Effector memory CD4-positive, alpha-beta T cell (primary cell): ENCODE measurements around the gene B3GNT2.
"Not testable (repeated sequence)": the region's sequence is repeated elsewhere in the genome, so short reads cannot be mapped to it uniquely, and the experiment has no call there.

Source experiments
- DNase-seq, 3 donors: peaks; one replicate each; pipeline ENCODE4 v3.0.0-alpha.2; 2020
- H3K27ac ChIP-seq: 2 replicates; pipeline ENCODE4 v1.7.0; 2013; ENCODE audit warnings: mild to moderate bottlenecking, low read length, moderate library complexity; ENCODE audit not compliant: insufficient read depth, poor library complexity, severe bottlenecking
- H3K27me3 ChIP-seq: replicated peaks from 2 replicates; pipeline ENCODE4 v1.7.0; 2013; ENCODE audit warnings: mild to moderate bottlenecking, low read length; ENCODE audit not compliant: insufficient read depth, control insufficient read depth, poor library complexity, severe bottlenecking
- H3K36me3 ChIP-seq: 2 replicates; pipeline ENCODE4 v1.7.0; 2013; ENCODE audit warnings: mild to moderate bottlenecking, low read length, moderate library complexity; ENCODE audit not compliant: control insufficient read depth, insufficient read depth
- H3K4me1 ChIP-seq: 2 replicates; pipeline ENCODE4 v1.7.0; 2013; ENCODE audit warnings: low read length, mild to moderate bottlenecking; ENCODE audit not compliant: control insufficient read depth, insufficient read depth, poor library complexity, severe bottlenecking
- H3K4me3 ChIP-seq: 2 replicates; pipeline ENCODE4 v1.7.0; 2013; ENCODE audit warnings: low read length, low read depth, mild to moderate bottlenecking; ENCODE audit not compliant: insufficient read depth, poor library complexity, severe bottlenecking
- H3K9me3 ChIP-seq: 2 replicates; pipeline ENCODE4 v1.7.0; 2013; ENCODE audit warnings: mild to moderate bottlenecking, low read length, moderate library complexity; ENCODE audit not compliant: control insufficient read depth

Gene B3GNT2

DNA sequence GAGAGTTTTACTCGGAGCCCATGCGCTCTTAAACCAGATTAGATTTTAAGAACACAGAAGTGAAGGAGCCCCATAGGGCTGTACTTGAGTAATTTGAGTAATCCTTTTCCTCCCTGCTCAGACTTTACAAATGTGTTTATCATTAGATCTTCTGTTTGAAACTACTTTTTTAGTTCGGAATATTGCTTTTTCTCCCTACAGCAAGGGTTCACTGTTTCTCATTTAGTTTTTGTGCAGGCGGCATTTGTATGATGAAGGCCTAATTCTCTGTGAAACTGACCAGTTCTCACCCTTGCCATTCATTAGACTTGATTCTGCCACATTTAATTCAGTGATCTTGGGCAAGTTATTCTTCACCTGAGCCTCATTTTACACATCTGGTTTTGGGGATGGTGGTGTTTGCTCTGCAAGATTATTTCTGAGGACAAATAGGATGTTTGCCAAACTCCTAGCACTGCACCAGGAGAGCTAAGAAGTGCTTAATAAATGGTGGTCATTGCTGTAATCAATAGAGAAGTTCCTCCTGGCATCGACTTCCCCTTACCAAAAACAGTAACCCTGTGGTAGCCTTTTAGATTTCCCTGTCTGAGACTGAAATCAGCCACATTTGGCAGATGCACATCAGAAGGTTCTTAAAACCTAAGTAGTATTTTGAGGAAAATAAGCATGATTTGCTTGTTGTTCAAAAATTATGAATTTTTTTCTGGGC, 2.2 kb downstream of the B3GNT2 start:
- Histone ChIP-seq H3K27ac (peak overlapping the region; percentile 82), H3K4me1 (peaks cover 49% of the 10 kb centered on the region)

DNA sequence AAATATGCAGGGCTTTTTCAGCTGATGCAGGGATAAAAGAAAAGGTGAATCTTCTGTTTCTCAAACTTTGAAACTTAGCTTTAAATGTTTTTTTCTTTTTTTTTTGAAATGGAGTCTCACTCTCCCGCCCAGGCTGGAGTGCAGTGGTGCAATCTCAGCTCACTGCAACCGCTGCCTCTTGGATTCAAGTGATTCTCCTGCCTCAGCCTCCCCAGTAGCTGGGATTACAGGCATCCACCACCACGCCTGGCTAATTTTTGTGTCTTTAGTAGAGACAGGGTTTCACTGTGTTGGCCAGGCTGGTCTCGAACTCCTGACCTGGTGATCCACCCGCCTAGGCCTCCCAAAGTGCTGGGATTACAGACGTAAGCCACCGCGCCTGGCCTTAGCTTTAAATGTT, 2.9 kb downstream of the B3GNT2 start:
- H3K27ac ChIP-seq, H3K4me3 ChIP-seq, H3K9me3 ChIP-seq, H3K27me3 ChIP-seq, H3K36me3 ChIP-seq, DNase-seq: not testable (repeated sequence)
- H3K4me1 ChIP-seq, result peaks cover 49% of the 10 kb centered on the region

More for the DNA sequence above, 2.2 kb downstream of the B3GNT2 start:
- no peak for DNase-seq
- Histone ChIP-seq H3K4me3 (peak overlapping the region; percentile 99), H3K36me3 (no peaks in the 10 kb centered on the region), H3K9me3 (no peaks in the 10 kb centered on the region), H3K27me3 (no peaks in the 10 kb centered on the region)

DNA sequence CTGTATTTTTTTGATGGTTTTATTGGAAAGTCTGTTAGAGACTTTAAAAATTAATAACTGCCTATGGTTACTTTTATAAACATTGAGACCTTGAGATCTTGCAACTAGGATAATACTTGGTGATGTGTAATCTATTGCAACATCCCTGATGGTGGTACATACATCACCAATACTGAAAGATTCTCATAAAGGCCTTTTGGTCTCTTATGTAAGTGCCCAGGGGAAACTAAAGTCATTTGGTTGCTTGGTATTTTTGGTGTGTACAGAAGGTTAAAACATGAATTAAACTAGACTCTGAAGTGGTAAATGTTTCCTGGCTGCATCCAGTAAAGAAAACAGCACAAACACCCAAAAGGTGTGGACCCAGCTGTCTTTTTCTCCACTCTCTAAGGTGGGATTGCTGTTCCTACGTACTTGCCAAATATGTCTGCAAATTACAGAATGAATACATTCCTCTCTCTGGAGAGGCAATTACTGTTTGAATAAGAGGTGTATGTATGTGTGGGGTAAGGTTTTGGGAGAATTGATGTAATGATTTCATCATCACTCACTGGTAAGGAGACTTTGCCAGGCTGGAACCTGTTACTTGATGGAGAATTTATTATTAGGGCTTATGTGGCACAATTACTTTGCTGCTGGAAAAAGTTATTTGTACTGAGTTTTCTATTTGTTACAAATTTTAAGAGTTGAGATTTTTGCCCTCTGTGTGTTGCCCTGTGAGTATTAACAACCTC, 3.6 kb downstream of the B3GNT2 start:
- Histone ChIP-seq H3K27ac (no peak overlapping the region), H3K36me3 (no peaks in the 10 kb centered on the region), H3K4me3 (no peak overlapping the region), H3K9me3 (no peaks in the 10 kb centered on the region), H3K4me1 (peaks cover 49% of the 10 kb centered on the region), H3K27me3 (no peaks in the 10 kb centered on the region)
- no peak for DNase-seq

DNA sequence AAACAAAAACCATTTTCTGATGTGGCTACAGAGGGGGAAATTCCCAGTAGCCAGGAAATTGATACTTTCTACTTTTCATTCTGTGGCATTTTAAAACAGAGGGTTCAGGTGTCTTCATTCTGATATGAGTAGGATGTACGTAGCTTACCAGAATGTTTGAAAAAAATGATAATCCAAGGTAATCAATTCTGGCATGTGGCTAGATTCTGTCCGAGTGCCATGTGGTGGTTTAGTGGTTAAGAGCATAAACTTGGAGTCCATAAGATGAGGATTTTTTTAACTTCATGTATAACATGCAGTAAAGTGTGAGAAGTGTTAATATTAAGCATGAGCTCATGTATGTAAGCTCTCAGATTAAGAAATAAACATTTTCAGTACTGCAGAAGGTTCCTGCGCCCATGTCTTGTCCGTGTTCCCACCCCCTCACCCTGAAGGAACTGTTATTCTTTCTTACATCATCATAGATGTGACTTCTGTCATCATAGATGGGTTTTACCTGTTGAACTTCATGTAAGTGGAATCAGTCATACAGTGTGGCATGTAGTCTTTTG, 4.5 kb downstream of the B3GNT2 start:
- H3K36me3 ChIP-seq, result no peaks in the 10 kb centered on the region
- H3K4me1 ChIP-seq, result peaks cover 44% of the 10 kb centered on the region
- H3K4me3 ChIP-seq, result no peak overlapping the region
- no peaks in the 10 kb centered on the region for H3K9me3 ChIP-seq
- no peak for DNase-seq
- no peaks in the 10 kb centered on the region for H3K27me3 ChIP-seq
- H3K27ac ChIP-seq, result peak overlapping the region; percentile 3

DNA sequence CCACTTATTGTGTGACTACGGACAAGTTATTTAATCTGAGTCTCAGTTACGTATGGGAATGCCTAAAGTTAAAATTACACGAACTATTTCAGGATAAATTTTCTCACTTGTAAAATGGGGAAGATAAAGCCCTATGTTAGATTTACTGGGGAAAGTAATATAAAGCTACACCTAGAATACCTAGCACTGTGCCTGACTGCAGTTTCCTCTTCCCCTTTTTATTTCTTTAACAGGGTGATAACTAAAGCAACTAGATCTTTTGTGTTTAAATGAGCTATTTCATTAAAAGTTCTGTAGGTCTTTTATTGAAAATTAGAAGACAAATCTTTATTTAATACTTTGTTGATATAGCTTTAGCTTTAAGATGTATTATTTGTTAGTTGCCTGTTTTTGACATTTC, 5.0 kb downstream of the B3GNT2 start:
- H3K27ac ChIP-seq, result peak overlapping the region; percentile 3

DNA sequence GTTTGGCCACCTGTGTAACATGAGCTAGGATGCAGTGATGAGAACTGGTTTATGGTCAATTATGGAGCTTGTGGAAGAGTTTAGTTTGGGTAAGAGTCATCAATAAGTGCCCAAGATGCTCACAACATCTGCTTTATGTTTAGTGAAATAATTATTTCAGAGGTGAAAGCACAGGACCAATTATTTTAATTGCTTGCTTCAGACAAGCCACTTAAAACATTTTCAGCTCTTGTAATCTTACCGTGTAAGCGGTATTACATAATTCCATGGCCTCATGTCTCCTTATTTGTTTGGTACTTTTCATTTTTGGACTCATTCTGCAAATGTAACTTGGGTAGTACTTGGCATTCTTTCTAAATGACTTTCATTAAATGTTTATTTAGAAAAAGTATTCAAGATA, 5.4 kb downstream of the B3GNT2 start:
- no peak for DNase-seq
- Histone ChIP-seq H3K4me1 (peaks cover 41% of the 10 kb centered on the region), H3K4me3 (no peak overlapping the region), H3K27ac (no peak overlapping the region), H3K27me3 (no peaks in the 10 kb centered on the region), H3K9me3 (no peaks in the 10 kb centered on the region), H3K36me3 (no peaks in the 10 kb centered on the region)

More for the DNA sequence above, 5.0 kb downstream of the B3GNT2 start:
- Histone ChIP-seq H3K36me3 (no peaks in the 10 kb centered on the region), H3K27me3 (no peaks in the 10 kb centered on the region), H3K9me3 (no peaks in the 10 kb centered on the region), H3K4me1 (peaks cover 41% of the 10 kb centered on the region), H3K4me3 (no peak overlapping the region)
- DNase-seq, result no peak

DNA sequence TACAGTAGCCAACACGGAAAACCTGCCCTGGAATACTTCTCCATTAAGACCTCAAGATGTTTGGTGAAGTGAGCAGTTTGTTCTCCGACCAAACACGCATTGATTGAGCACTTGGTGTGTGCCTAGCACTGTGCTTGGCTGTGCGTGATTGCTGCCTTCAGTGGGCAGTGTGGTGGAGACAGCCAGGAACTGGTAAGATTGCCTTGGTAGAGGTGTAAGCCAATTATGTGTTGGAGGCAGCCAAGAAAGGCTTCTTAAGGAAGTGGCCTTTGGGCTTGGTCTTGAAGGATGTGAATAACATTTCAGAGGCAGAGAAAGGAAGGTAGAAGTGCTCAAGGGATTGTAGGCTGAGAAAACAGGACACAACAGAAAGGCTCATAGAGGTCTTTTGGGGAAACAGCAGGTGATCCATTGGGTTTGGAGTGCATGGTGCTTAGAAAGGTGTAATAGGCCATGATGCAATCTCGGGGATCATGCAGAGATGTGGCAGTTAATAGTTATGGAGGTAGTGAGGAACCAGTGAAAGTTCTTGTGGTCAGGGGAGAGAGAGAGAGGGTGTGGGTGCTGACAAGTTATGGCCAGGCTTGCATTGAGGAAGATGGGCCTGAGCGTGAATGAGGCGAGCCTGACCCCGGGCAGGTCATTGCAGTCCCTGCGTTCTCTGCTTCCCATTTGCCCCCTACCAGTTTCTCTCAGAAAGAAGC, 6.3 kb downstream of the B3GNT2 start:
- no peaks in the 10 kb centered on the region for H3K36me3 ChIP-seq
- no peaks in the 10 kb centered on the region for H3K27me3 ChIP-seq
- H3K4me3 ChIP-seq, result no peak overlapping the region
- no peaks in the 10 kb centered on the region for H3K9me3 ChIP-seq
- no peak overlapping the region for H3K27ac ChIP-seq
- no peak for DNase-seq
- peaks cover 42% of the 10 kb centered on the region for H3K4me1 ChIP-seq

DNA sequence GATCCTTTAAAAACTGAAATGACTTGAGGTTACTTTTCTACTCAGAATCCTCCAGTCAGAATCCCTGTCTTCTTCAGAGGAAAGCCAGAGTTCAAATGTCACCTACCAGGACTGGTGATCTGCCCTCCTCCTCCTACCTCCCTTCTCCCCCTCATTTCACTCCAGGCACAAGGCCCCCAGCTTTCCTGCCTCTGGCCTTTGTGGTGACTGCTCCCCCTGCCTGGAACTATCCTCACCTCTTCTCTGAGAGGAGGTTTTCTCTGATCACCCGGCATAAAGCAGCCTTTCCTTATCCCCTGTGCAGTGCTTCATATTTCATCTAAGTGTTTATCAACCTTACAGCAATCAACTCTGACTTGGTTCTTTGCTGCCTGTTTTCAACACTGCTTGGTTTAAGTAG, 6.8 kb downstream of the B3GNT2 start:
- no peak for DNase-seq
- Histone ChIP-seq H3K4me1 (peaks cover 44% of the 10 kb centered on the region), H3K36me3 (no peaks in the 10 kb centered on the region), H3K9me3 (no peaks in the 10 kb centered on the region), H3K27me3 (no peaks in the 10 kb centered on the region), H3K27ac (no peak overlapping the region), H3K4me3 (no peak overlapping the region)

DNA sequence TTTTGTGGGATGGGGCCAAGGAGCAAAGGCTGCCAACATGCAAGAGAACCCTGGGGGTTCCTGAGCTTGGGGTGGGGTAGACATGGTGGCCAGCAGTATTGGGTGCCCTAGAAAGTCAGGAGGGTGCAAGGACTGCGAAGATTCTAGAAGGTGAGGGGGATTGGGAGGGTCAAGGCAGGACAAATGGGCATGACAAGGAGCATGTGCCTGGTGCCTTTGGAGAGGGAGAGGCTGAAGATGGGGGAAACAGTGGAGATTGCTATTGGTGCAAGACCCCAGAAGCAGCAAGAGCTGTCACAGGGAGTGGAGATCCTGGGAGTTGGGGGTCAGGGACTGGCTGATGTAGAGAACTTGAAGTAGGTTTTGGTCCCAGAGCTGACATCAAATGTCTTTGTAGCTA, 7.5 kb downstream of the B3GNT2 start:
- Histone ChIP-seq H3K4me1 (peaks cover 42% of the 10 kb centered on the region), H3K36me3 (no peaks in the 10 kb centered on the region), H3K27me3 (no peaks in the 10 kb centered on the region), H3K9me3 (no peaks in the 10 kb centered on the region), H3K4me3 (no peak overlapping the region), H3K27ac (no peak overlapping the region)
- no peak for DNase-seq
